Stimulated activated naive CD8-positive, alpha-beta T cell treated with anti-CD3 and anti-CD28 coated beads, Interleukin-15, amount 100 ng/mL, for 72 hours (primary cell): ENCODE results near the gene COL23A1.

Experiments
- ATAC-seq: fragments of 150-1000 bp; cut with Tn5 transposase; 2 replicates; pipeline ENCODE4 v1.10.0; 2021; ENCODE audit warnings: mild to moderate bottlenecking, moderate library complexity
- DNase-seq, 2 donors: peaks; one replicate each; pipeline ENCODE4 v3.0.0; 2021 to 2022
- H3K27ac Mint-ChIP-seq, 2 donors: one replicate each; pipeline ENCODE4 v1.8.0; 2022; ENCODE audit warnings: mild to moderate bottlenecking in 2 of 2, mixed read lengths in 2 of 2, moderate library complexity in 2 of 2
- H3K27me3 Mint-ChIP-seq: one replicate; pipeline ENCODE4 v1.8.0; 2022; ENCODE audit warnings: mixed read lengths
- H3K4me1 Mint-ChIP-seq: one replicate; pipeline ENCODE4 v1.8.0; 2022; ENCODE audit warnings: mild to moderate bottlenecking, mixed read lengths
- H3K4me3 Mint-ChIP-seq, 2 donors: one replicate each; pipeline ENCODE4 v1.8.0; 2022; ENCODE audit warnings: mild to moderate bottlenecking in 2 of 2, mixed read lengths in 2 of 2, moderate library complexity in 1 of 2
- H3K9me3 Mint-ChIP-seq, 2 donors: one replicate each; pipeline ENCODE4 v1.8.0; 2022; ENCODE audit warnings: mixed read lengths in 2 of 2

COL23A1 gene

GRCh38 chr5:178516504-178517235 lies 73.5 kb downstream of the COL23A1 start:
- no peak for DNase-seq
- H3K4me3 Mint-ChIP-seq, result no peak overlapping the region
- H3K27me3 Mint-ChIP-seq, result peaks cover 18% of the 10 kb centered on the region
- no peak overlapping the region for H3K27ac Mint-ChIP-seq
- no peak for ATAC-seq
- no peaks in the 10 kb centered on the region for H3K4me1 Mint-ChIP-seq
- H3K9me3 Mint-ChIP-seq, result peaks cover 0 to 4% of the 10 kb centered on the region in 2 donors

GRCh38 chr5:178515776-178516503 lies 74.3 kb downstream of the COL23A1 start:
- DNase-seq, result no peak
- no peak for ATAC-seq
- Mint-ChIP-seq H3K9me3 (peaks cover 0 to 4% of the 10 kb centered on the region in 2 donors), H3K27ac (no peak overlapping the region), H3K27me3 (peaks cover 18% of the 10 kb centered on the region), H3K4me1 (no peaks in the 10 kb centered on the region), H3K4me3 (no peak overlapping the region)

- DNase-seq (no peak), ATAC-seq (no peak)
- Mint-ChIP-seq H3K4me3 (no peak overlapping the region), H3K27me3 (peaks cover 18% of the 10 kb centered on the region), H3K9me3 (peaks cover 0 to 4% of the 10 kb centered on the region in 2 donors), H3K27ac (no peak overlapping the region), H3K4me1 (no peaks in the 10 kb centered on the region)
These were observed 75.3 kb downstream of the COL23A1 start for GRCh38 chr5:178514851-178515418.

- no peak overlapping the region for H3K4me3 Mint-ChIP-seq
- H3K27ac Mint-ChIP-seq, result no peak overlapping the region
- no peaks in the 10 kb centered on the region for H3K4me1 Mint-ChIP-seq
- H3K27me3 Mint-ChIP-seq, result peaks cover 10% of the 10 kb centered on the region
- H3K9me3 Mint-ChIP-seq, result peaks cover 7 to 14% of the 10 kb centered on the region in 2 donors
- no peak for DNase-seq
- ATAC-seq, result no peak
These were observed 79.0 kb downstream of the COL23A1 start for GRCh38 chr5:178511172-178511571.

- Mint-ChIP-seq H3K4me1 (no peaks in the 10 kb centered on the region), H3K27me3 (no peaks in the 10 kb centered on the region), H3K9me3 (peaks cover 7 to 14% of the 10 kb centered on the region in 2 donors), H3K27ac (no peak overlapping the region), H3K4me3 (no peak overlapping the region)
- ATAC-seq (no peak), DNase-seq (no peak)
These were observed 80.6 kb downstream of the COL23A1 start for GRCh38 chr5:178509491-178510057.

GRCh38 chr5:178507151-178507932 lies 82.9 kb downstream of the COL23A1 start:
- no peak for ATAC-seq
- Mint-ChIP-seq H3K27ac (no peak overlapping the region), H3K4me1 (no peaks in the 10 kb centered on the region), H3K9me3 (peaks cover 7 to 14% of the 10 kb centered on the region in 2 donors), H3K27me3 (no peaks in the 10 kb centered on the region), H3K4me3 (no peak overlapping the region)
- DNase-seq, result no peak

GRCh38 chr5:178505639-178506407 lies 84.4 kb downstream of the COL23A1 start:
- H3K4me3 Mint-ChIP-seq, result no peak overlapping the region
- ATAC-seq, result no peak
- DNase-seq, result no peak
- no peaks in the 10 kb centered on the region for H3K27me3 Mint-ChIP-seq
- H3K9me3 Mint-ChIP-seq, result peaks cover 7 to 14% of the 10 kb centered on the region in 2 donors
- H3K27ac Mint-ChIP-seq, result peak overlapping the region in 1 of 2 donors; percentile 12
- no peaks in the 10 kb centered on the region for H3K4me1 Mint-ChIP-seq

GRCh38 chr5:178504340-178504960 lies 85.7 kb downstream of the COL23A1 start:
- Mint-ChIP-seq H3K4me3 (no peak overlapping the region), H3K9me3 (peaks cover 7 to 14% of the 10 kb centered on the region in 2 donors), H3K27me3 (no peaks in the 10 kb centered on the region), H3K27ac (peak overlapping the region in 1 of 2 donors; percentile 35), H3K4me1 (no peaks in the 10 kb centered on the region)
- no peak for ATAC-seq
- DNase-seq, result no peak

- no peak for DNase-seq
- Mint-ChIP-seq H3K27ac (no peak overlapping the region), H3K27me3 (no peaks in the 10 kb centered on the region), H3K9me3 (peaks cover under 1 to 7% of the 10 kb centered on the region in 2 donors), H3K4me1 (no peaks in the 10 kb centered on the region), H3K4me3 (no peak overlapping the region)
- no peak for ATAC-seq
These were observed 87.6 kb downstream of the COL23A1 start for GRCh38 chr5:178502401-178503100.

GRCh38 chr5:178499352-178499751 lies 90.8 kb downstream of the COL23A1 start:
- ATAC-seq (no peak), DNase-seq (no peak)
- H3K27ac Mint-ChIP-seq, result no peak overlapping the region
- H3K4me3 Mint-ChIP-seq, result no peak overlapping the region
- H3K4me1 Mint-ChIP-seq, result no peaks in the 10 kb centered on the region
- no peaks in the 10 kb centered on the region for H3K9me3 Mint-ChIP-seq
- no peaks in the 10 kb centered on the region for H3K27me3 Mint-ChIP-seq

- Mint-ChIP-seq H3K9me3 (no peaks in the 10 kb centered on the region), H3K27ac (peak overlapping the region in 1 of 2 donors; percentile 44)
These were observed 93.6 kb downstream of the COL23A1 start for GRCh38 chr5:178496642-178497041.

GRCh38 chr5:178496214-178496613 lies 94.0 kb downstream of the COL23A1 start:
- no peak for DNase-seq
- no peaks in the 10 kb centered on the region for H3K27me3 Mint-ChIP-seq
- no peak overlapping the region for H3K4me3 Mint-ChIP-seq
- ATAC-seq, result no peak
- H3K9me3 Mint-ChIP-seq, result no peaks in the 10 kb centered on the region
- no peaks in the 10 kb centered on the region for H3K4me1 Mint-ChIP-seq
- no peak overlapping the region for H3K27ac Mint-ChIP-seq

More at GRCh38 chr5:178496642-178497041, 93.6 kb downstream of the COL23A1 start:
- H3K27me3 Mint-ChIP-seq, result no peaks in the 10 kb centered on the region
- no peaks in the 10 kb centered on the region for H3K4me1 Mint-ChIP-seq
- no peak for DNase-seq
- no peak for ATAC-seq
- H3K4me3 Mint-ChIP-seq, result no peak overlapping the region

GRCh38 chr5:178495706-178496105 lies 94.5 kb downstream of the COL23A1 start:
- H3K27me3 Mint-ChIP-seq, result no peaks in the 10 kb centered on the region
- no peak overlapping the region for H3K4me3 Mint-ChIP-seq
- DNase-seq (no peak), ATAC-seq (no peak)
- no peaks in the 10 kb centered on the region for H3K9me3 Mint-ChIP-seq
- no peaks in the 10 kb centered on the region for H3K4me1 Mint-ChIP-seq
- no peak overlapping the region for H3K27ac Mint-ChIP-seq

- Mint-ChIP-seq H3K4me3 (no peak overlapping the region), H3K4me1 (no peaks in the 10 kb centered on the region), H3K27me3 (peaks cover 12% of the 10 kb centered on the region), H3K27ac (no peak overlapping the region), H3K9me3 (no peaks in the 10 kb centered on the region)
- no peak for DNase-seq
- no peak for ATAC-seq
These were observed 97.9 kb downstream of the COL23A1 start for GRCh38 chr5:178492278-178492677.
